AG20443 (cell line): ENCODE data around the gene ECT2.
"Not testable (repeated sequence)": the region's sequence is repeated elsewhere in the genome, so short reads cannot be mapped to it uniquely, and the experiment has no call there.

Experiments
- DNase-seq: peaks from one replicate; pipeline ENCODE4 v3.0.0; 2012; ENCODE audit warnings: low spot score, mixed read lengths

Gene ECT2

GRCh38 chr3:172866726-172867350 lies 116.3 kb downstream of the ECT2 start:
- DNase-seq: not testable (repeated sequence)

- DNase-seq: no peak
These were observed 118.2 kb downstream of the ECT2 start for GRCh38 chr3:172868582-172869200.

GRCh38 chr3:172869368-172869771 lies 118.8 kb downstream of the ECT2 start:
- no peak for DNase-seq

DNA sequence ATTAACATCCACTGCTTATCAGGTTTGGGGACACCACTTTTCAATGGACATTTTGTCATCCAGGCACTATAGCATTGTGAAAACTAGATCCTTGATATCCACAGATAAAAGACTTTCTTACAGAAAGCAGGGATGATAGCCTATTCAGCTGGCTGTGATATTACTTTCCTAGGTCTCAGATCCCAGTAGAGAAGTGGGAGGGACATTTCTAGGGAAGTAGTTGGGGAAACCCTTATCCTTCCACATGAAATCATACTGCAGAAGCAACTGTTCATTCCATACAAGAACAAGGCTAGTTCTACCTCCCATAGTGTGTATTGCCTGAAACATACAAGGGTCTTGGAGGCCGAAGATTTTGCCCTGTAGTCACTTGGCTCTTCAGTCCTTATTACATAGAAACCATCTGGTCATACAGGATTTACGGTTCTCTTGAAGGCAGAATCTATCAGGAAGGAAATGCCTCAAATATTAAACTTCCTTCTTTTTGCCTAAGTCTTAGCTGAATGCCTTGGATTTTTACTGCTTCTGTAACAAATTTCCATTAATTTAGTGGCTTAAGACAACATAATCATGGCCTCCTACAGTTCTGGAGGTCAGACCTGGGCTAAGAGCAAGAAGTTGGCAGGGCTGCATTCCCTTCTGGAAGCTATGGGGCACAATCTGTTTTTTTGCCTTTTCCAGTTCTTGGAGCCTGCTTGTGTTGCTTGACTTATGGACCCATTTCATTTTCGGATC lies 119.4 kb downstream of the ECT2 start:
- DNase-seq: no peak
